ENCODE results near the gene KDM2A.

Gene KDM2A

DNA sequence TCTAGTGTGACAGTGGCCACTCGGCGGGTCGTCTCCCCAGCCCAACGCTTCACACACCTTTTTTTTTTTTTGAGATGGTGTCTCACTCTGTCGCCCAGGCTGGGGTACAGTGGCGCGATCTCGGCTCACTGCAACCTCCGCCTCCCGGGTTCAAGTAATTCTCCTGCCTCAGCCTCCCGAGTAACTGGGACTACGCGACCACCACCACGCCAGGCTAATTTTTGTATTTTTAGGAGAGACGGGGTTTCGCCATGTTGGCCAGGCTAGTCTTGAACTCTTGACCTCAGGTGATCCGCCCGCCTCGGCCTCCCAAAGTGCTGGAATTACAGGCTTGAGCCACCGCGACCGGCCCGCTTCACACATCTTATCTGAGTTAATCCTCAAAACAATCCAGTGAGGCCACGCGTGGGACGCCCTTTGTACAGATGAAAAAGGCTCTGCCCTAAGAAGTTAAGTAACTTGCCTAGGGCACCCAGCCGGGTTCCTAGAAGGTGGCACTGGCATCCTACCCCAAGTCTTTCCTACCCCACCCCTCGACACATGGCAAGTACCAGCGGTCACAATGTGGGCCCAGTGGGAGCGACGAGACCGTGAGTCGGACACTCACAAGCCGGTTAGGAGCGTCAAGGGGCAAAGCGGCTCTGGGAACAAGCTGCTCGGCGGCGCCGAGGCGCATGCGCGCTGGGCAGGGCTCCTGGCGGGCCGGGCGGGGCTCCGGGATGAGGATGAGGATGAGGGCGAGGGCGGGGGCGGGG is 142.0 kb downstream of the KDM2A start:
- peak in 36 of 56 donors; percentile 20 to 78 (median 46) for DNase-seq

DNA sequence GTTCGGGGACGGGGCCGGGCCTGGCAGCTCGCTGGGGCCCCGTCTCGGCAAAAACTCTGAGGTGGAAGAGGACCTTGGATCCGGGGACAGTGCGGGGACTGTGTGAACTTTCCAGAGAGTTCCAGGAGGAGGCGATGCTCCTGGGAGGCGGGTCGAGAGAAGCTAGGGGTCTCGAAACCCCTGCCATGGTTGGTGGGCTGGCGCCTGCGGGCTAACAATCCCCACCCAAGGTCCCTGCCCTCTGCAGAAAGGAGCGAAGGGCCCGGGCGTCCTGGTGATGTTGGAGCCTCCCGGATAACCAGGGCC is 142.5 kb downstream of the KDM2A start:
- peak in 2 of 56 donors; percentile 37 to 42 for DNase-seq

DNA sequence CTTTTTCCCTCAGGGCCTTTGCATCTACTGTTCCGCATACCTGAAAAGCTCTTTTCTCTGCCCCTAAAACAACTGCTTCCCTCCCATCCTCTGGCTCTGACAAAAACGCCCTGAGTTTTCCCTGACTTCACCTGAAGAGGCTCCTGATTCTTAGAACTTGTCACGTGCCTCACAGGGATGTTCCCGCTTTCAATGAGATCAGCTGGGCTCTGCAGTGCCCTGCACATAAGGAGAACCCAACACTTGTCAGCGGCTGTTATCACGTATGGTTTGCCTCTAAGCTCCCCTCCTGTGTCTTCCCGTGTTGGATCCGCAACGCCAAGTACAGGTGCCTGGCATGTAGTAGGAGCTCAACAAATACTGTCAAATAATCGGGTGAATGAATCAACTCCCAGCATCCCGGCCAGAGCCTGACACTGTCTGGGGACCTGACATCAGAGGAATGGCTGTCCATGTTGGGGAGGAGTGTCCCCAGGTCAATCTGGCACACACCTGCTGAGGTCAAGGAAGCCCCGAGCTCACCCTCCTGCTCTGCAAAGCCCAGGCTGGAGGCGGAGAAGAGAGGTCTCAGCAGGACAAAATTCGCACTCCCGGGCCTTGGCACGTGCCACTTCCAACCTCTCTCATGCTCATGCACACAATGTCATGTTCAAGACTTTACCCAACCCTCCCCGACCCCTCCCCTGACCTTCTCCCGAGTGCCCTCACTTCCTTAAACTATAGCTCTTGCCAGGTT is 143.1 kb downstream of the KDM2A start:
- peak in 1 of 56 donors; percentile 35 for DNase-seq

DNA sequence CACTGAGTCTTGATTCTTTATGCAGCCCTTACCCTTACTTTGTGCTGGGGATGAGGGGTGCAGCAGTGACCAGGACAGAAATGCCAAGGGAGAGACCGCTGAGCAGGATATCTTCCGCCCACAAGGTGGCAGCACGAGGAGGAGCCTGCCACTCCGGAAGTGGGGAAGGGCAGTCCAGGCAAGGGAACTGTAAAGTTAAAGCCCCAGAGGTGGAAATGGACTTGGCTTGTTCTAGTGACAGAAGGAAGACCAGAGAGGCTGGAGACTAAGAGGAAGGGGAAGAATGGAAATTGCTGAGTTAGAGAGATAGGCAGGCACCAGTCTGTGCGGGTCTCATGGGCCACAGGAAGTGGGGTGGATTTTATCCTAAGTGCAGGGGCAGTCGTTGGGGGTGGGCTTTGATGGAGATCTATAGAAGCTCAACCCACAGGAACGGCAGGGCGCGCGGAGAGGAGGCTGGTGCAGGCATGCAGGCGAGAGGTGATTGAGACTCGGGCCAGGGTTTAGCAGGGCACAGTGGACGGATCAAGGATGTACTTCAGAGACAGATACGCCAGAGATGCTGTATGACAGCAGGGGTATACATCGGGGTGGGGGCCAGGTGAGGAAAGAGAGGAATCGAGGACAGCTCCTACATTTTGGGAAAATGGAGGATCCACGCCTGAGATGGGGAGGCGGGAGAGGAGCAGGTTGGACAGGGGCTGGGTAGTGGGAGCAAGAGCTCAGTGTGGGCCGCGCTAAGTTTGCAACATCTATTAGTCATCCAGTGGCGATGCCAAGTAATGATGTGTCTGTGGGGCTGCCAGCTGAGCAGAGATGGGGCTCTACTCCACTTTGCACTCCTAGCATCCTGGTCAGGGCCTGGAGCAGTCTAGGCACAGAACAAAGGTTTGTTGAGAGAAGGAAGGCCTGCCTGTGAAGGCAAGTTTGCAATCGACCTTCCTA is 143.9 kb downstream of the KDM2A start:
- DNase-seq: peak in 47 of 56 donors; percentile 22 to 80 (median 57)

DNA sequence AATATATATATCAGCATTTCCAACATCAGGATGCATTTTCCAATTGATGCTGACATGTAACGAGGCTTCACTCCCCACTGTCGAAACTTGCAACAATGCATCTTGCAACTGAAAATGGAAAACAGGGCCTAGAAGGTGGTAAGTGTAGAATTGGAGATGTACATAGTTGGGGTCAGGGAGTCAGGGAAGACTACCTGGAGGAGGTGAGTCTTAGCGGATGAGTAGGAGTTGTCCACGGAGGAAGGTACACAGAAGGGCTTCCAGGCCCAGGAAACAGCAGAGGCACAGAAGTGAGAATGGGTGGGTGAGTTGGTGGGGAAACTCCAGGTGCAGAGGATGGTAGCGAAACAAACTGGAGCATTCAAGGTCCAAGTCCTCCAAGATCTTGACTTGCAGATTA is 145.2 kb downstream of the KDM2A start:
- no peak for DNase-seq

DNA sequence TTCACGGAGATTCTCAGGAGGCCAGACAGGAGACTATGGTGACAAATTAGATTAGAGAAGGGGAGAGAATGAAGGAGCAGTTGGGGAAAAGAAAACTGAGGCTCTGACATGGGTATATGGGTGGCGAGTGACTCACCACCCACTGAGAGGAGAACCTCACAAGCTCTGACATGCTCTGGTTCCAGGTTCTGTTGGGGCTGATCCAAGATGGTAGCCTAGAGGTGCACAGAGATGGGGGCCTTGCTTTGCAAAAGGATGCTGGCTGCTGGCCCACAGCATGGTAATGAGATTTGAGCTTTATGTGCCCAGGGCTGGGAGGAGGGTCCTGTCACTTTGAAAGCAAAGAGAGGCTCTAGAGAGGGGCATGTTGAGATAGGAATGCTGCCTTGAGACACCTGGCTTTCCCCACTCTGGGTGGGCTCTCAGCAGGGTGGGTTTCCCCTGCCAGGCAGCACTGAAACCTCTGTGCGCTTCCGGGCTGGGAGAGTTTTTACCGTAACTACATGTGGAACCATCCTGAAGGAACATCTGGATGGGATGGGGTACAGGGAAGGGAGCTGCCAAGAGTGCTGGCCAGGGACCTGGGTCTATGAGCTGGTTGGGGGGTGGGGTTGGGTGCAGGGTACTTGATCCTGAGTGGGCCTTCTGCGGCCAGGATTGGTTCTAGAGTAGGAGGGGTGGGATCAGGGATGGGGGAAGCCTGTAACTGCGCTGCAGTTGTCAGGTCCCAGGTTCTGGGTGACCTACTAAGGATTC is 146.0 kb downstream of the KDM2A start:
- DNase-seq: no peak

DNA sequence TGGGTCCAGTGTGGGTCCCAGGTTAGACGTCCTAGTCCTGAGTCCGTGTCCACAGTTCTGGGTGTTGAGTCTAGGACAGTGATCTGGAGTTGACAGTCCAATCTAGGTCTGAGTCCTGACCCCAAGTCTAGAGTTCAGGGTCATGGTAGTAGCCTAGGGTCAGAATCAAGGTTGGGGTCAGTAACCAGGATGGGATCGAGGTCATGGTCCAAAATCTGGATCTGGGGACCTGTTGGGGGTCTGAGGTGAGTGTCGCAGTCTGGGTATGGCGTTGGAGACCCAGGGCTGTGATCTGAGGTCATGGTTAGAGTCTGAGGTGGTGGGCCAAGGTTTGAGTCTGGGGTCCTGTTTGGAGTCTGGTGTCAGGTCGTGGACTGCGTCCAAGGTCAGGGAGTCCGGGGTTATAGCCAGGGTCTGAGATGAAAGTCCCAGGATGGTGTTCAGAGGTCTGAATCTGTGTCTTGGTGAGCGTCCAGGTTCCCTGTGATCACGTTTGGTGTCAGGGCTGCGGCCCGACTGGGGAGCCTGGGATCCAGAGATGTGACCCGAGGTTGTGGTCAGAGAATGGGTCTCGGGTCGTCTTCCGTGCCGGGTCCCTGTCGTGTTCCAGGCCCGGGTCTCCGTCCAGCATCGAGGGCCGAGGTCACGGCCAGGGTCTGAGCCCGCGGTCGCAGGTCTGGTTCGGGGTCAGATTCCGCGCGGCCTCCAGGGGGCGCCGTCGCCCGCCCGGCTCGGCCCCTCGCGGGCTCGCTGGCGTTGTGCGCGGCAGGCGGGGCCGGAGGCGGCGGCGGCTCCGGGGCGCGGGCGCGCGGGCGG is 146.8 kb downstream of the KDM2A start:
- peak in 39 of 56 donors; percentile 30 to 82 (median 51) for DNase-seq

DNA sequence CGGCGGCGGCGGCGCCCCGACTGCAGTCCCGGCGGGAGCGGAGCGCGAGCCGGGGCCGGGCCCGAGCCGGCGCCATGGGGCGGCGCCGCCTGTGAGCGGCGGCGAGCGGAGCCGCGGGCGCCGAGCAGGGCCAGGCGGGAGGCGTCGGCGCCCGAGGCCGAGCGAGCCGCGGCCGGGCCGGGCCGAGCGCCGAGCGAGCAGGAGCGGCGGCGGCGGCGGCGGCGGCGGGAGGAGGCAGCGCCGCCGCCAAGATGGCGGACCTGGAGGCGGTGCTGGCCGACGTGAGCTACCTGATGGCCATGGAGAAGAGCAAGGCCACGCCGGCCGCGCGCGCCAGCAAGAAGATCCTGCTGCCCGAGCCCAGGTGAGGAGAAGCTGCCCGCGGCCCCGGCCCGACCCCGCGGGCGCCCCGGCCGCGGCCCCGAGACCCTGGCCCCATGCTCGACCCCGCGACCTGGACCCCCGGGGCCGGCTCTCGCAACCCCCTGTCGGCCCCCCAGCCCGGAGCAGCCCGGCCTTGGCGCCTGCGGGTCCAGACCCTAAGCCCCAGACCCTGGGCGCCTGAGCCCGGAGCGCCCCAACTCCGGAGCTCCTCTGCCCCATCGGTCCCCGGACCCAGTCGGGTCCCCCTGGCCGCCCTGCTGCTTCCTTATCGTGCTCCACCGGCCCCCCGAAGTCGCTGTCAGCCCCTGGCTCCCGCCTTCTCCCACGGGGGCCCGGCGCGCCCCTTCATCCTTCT is 147.6 kb downstream of the KDM2A start, which contains the start of gene GRK2:
Gene GRK2 (plus strand): TSS at position 25 of the 739 bp plus-strand sequence. CDS start 227 bp downstream, at position 252.
- peak in 2 of 56 donors; percentile 32 to 47 for DNase-seq

DNA sequence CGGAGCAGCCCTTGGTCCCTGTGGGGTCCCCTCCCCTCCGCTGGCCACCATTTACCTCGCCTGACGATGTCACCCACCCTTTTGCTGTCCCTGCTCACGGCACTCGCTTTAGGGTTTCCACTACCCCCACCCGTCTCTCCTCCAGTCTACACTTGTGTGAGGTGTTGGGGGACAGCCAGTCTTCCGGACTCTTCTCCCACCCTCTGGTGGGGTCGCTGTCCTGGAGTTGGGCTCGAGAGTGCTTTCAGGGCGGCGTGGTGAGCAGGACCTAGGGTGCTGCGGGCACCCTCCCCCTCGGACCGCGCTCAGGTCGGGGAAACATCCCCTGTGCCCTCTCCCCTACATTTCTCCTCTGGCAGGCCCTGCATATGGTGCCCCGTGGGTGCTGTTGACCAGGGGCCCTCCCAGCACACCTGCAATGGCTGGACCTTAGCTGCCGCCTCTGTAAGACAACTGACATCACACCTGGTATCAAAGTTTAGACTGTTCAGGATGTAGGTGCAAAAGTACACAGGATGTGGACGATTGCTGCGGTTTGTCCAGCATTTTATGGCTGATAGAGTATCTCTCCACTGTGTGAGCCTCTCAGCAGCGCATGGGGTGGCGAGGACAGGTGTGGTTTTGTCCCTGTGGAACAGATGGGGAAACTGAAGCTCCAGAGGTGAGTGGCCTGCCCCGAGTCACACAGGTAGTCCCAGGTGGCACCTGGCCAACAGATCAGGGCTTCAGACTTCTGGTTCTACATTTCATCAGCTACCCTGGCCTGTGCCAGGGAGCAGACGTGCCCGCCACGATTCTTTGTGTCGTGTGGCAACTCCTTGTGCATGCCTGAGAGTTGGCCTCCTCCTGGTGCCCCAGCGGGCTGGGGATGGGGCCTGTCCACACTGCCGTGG is 148.4 kb downstream of the KDM2A start:
- no peak for DNase-seq

DNA sequence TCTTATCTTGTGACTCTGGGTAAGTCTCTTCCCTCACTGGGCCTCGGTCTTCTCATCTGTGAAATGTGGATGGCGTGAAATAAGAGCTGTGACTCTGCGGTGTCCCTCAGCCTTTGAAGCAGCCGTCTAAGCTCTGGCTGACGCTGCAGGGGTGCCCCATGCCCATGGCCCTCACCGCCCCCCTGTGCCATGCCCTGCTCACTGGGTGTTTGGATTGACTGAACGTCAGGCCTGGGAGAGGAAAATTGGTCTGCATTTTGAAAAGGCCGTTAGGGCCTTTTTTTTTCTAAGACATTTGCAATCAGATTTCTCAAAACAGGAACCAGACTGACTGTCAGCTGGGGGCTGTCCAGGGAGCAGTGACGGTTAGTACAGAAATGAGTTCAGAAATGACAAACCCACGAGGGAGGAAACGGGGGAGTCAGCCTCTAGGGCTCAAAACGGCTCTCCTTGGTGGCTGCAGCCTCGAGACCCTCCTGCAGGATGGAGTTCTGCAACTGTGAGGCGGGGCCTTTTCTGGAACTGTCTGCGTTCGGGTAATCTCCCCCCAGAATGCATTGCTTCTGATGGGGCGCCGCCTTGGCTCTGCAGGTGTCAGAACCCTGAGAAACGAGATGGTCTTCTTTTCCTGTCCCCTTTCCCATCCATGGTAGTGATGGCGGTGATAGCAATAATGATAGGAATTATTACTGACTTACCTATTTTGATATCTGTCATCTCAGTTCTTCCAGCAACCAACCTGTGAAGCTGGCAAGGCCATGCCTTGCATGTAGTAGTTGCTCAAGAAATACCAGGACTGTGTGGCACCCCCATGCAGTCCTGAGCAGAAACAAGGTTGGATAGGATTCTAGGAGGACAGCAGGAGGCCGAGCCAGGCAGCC is 149.3 kb downstream of the KDM2A start:
- DNase-seq: peak in 1 of 56 donors; percentile 22

DNA sequence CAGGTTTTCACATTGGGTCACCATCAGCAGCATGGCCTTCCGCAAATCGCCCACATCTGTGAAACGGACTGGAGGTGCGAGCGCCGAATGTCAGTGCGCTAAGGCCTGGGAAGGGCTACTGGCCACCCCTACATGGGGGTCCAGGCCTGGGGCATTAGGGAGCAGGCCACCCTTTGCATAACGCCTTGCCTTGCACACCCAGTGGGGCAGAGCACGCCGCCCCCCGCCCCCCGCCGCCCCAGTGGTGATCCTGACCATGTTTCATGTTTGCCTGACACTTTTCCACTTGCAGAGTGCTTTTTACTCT is 149.9 kb downstream of the KDM2A start:
- no peak for DNase-seq

DNA sequence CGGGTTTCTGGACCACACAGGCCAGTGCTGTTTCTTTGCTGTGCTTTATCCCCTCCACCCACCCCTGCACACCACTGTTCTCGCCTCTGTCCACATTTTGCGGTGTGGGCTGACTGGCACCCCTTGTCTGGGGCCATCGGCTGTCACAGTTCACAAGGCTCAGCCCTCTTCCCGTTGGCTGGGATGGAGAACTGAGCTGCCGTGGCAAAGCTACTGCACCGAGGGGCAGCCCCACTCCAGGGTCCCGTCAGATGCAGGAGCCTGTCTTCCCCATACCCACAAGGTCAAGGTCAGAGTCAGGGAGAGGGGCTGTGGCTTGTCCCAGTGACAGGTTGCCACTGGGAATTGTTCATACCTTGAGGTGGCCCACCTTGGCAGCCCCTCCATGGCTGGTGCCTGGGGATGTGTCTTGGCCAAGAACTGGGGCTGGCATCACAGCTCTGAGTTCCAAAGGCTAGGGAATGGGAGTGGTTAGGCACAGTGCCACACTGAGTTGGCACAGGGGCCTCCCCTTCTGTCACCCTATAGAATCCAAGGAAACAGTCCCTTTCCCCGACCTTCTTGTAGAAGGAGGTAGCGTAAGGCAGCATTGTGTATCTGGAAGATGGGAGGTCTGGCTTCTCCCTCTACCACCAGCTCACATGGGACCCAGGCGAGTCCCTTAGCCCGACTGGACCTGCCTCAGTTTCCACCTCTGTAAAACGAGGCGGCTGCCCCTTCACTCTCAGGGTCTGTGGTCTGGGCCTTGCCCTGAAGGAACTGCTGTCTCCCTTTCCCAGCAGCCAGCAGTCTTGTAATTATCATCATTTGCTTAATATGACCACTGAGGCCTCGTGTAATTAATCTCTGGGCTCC is 150.6 kb downstream of the KDM2A start:
- no peak for DNase-seq

DNA sequence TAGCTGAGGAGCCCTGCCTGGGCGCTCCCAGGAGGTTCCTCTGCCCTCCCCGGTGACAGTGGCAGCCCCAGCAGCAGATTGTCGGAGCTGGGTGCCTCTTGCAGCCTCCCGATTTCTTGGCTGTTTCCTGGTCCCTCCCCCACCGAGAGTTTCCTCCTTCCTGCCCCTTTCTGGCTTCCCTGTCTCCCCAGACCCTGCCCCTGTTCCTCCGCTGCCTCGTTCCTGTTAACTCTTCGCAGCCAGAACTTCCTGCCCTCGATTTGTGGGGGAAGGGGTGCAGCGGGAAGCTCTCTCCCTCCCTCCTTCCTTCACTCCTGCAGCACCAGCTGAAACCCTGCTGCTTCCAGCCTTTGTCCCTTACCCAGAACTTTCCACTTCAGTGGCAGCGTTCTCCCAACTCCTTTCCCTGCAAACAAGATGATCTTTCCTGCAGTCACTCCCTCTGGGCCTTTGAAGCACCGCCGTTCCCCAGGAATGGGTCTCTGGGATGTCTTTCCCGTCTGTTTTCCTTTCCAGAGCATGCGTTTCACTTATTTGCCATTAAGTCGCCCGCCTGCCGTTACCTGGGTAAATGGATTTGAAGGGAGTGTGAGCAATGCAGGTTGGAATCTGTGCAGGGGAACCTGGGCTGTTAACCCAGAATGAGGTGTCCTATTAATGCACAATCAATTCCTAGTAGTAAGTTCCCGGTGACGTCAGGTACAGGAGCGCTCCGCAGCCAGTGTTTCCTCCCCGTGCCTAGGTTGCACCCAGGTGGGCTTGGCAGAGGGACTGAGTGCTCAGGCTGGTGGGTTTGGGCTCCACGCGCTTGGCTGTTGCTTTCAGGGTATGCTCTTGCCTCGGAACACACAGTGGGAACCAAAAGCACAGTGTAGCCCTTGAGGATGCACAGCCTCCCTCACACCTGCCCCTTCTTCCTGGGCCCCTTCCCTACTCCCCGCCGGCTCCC is 151.5 kb downstream of the KDM2A start:
- peak in 8 of 56 donors; percentile 24 to 53 (median 32) for DNase-seq

DNA sequence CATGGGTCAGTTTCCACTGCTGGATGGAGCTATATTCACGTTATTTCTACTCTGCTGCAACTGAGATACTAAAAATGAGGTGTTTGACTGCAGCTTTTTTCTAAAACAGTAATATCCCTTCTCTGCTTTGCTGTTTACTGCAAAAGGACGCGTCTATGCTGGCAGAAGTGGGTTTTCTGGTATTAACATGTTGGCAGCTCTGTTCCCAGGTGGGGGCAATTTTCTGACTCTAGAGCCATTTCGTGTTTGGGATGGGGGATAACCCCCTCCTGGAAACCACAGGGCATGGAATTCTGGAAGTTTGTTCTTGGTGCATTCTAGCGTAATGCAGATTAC is 152.1 kb downstream of the KDM2A start:
- no peak for DNase-seq

Measured in amygdala (tissue), 56 donors.